Measurements from ENCODE around the gene PRKCE.

The PRKCE gene

GRCh38 chr2:46193855-46194254, 542.4 kb downstream of the PRKCE start:
- no peak overlapping the region for H3K4me3 ChIP-seq (ENCODE audit: control insufficient read depth, low read depth, low read length)
- TF ChIP-seq, protein P1, sequence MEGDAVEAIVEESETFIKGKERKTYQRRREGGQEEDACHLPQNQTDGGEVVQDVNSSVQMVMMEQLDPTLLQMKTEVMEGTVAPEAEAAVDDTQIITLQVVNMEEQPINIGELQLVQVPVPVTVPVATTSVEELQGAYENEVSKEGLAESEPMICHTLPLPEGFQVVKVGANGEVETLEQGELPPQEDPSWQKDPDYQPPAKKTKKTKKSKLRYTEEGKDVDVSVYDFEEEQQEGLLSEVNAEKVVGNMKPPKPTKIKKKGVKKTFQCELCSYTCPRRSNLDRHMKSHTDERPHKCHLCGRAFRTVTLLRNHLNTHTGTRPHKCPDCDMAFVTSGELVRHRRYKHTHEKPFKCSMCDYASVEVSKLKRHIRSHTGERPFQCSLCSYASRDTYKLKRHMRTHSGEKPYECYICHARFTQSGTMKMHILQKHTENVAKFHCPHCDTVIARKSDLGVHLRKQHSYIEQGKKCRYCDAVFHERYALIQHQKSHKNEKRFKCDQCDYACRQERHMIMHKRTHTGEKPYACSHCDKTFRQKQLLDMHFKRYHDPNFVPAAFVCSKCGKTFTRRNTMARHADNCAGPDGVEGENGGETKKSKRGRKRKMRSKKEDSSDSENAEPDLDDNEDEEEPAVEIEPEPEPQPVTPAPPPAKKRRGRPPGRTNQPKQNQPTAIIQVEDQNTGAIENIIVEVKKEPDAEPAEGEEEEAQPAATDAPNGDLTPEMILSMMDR (conservative IDR thresholded peaks at IDR 0.05; ENCODE audit: control insufficient read depth, insufficient read depth, low read depth, low read length): no peak
- DNase-seq (ENCODE audit: low read depth): no peak

GRCh38 chr2:46194856-46195255, 543.4 kb downstream of the PRKCE start:
- no peak overlapping the region for H3K4me3 ChIP-seq (ENCODE audit: control insufficient read depth, low read depth, low read length)
- DNase-seq (ENCODE audit: low read depth): no peak
- TF ChIP-seq, protein P1 (conservative IDR thresholded peaks at IDR 0.05; ENCODE audit: control insufficient read depth, insufficient read depth, low read depth, low read length): no peak

DNA sequence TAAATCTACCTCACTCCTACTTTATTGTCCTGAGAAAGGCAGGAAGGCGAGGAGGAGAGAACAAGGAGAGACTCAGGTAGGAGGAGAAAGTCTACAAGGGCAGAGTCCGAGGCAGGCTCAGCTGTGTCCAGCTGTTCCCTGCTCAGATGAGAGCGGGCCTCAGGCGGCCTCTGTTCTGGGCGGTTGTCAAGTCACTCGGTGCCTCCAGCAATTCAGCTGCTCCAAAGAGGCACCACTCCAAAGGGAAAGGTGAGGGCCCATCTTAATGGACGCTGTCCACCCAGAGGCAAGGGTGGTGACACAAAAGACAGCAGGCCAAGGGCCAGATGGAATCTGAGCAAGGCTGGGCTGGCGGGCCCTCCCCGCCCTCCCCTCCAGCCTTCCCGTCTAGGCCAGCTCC, 544.3 kb downstream of the PRKCE start:
- H3K4me3 ChIP-seq (ENCODE audit: control insufficient read depth, low read depth, low read length): no peak overlapping the region
- TF ChIP-seq, protein P1 (conservative IDR thresholded peaks at IDR 0.05; ENCODE audit: control insufficient read depth, insufficient read depth, low read depth, low read length): no peak
- no peak for DNase-seq (ENCODE audit: low read depth)

DNA sequence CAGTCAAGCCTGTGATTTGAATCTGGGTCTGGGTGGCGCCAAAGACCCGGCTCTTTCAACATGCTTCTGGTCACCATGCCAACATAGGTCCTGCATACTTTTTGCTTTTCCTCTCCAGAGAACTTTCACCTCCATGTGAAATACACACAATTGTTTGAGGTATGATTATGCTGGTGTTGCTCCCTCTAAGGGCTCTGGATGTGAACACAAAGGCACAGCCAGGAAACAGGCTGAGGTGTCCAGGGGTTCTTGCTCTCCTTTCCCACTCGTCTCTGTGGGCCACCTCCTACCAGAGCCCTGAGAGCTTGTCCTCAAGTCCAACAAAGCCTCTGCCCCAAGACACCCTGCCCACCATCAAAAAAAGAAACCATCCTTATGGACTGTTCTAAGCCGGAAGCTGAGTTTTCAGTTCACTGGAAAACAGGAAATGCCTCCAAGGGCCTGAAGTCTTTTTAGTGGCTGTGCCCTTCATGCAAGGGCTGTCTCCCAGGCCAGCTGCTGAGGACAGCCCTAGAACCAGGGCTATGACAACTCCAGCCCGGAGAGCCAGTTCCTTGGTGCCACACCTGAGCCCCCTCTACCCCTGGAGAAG, 545.5 kb downstream of the PRKCE start:
- no peak overlapping the region for H3K4me3 ChIP-seq (ENCODE audit: control insufficient read depth, low read depth, low read length)
- TF ChIP-seq, protein P1 (conservative IDR thresholded peaks at IDR 0.05; ENCODE audit: control insufficient read depth, insufficient read depth, low read depth, low read length): no peak
- DNase-seq (ENCODE audit: low read depth): no peak

- H3K4me3 ChIP-seq (ENCODE audit: control insufficient read depth, low read depth, low read length): no peak overlapping the region
- TF ChIP-seq, protein P1 (conservative IDR thresholded peaks at IDR 0.05; ENCODE audit: control insufficient read depth, insufficient read depth, low read depth, low read length): no peak
- no peak for DNase-seq (ENCODE audit: low read depth)
Observed at GRCh38 chr2:46197672-46198071, 546.2 kb downstream of the PRKCE start.

DNA sequence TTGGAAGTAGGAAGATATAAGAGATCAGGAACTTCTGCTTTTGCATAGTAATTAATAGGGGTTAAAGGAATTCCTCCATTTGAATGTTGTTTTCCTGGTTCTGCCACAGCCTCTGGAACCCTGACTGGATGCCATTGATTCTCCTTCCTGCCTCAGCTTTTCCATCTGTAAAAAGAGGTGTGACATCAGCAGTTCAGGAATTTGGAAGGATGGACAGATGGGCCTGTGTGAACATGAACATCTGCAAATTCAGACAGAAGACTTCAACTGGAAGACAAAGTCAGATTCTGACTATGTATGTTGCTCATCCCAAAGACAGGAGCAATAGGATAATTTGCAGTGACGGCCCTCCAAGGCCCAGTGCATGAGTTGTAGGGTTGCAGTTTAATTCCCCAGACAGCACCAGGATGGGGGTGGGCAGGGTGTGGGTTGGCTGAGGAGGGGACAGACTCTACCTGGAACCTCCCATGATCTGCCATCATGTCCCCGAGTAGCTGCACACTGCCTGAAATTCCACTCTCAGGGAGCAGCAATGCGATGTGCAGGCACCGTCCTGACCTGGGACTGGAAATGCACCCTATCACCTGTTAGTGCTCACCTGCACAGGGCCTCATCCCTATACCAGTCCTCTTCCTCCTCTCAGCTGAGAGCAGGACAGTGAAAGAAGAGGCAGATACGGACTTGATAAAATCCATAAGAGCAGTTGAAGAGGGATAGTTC, 546.8 kb downstream of the PRKCE start:
- DNase-seq (ENCODE audit: low read depth): peak; percentile 12
- TF ChIP-seq, protein P1 (conservative IDR thresholded peaks at IDR 0.05; ENCODE audit: control insufficient read depth, insufficient read depth, low read depth, low read length): no peak
- H3K4me3 ChIP-seq (ENCODE audit: control insufficient read depth, low read depth, low read length): no peak overlapping the region
